NCI-H1417 treated with DMSO at 0.1 percent for 48 hours (cell line): ENCODE results near the gene APOL5.
"Not testable (repeated sequence)": the region's sequence is repeated elsewhere in the genome, so short reads cannot be mapped to it uniquely, and the experiment has no call there.

Experiments used
- DNase-seq: peaks from one replicate; lab custom pipeline; 2025; lab: John Stamatoyannopoulos, UW

Gene APOL5, protein sequence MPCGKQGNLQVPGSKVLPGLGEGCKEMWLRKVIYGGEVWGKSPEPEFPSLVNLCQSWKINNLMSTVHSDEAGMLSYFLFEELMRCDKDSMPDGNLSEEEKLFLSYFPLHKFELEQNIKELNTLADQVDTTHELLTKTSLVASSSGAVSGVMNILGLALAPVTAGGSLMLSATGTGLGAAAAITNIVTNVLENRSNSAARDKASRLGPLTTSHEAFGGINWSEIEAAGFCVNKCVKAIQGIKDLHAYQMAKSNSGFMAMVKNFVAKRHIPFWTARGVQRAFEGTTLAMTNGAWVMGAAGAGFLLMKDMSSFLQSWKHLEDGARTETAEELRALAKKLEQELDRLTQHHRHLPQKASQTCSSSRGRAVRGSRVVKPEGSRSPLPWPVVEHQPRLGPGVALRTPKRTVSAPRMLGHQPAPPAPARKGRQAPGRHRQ

DNA sequence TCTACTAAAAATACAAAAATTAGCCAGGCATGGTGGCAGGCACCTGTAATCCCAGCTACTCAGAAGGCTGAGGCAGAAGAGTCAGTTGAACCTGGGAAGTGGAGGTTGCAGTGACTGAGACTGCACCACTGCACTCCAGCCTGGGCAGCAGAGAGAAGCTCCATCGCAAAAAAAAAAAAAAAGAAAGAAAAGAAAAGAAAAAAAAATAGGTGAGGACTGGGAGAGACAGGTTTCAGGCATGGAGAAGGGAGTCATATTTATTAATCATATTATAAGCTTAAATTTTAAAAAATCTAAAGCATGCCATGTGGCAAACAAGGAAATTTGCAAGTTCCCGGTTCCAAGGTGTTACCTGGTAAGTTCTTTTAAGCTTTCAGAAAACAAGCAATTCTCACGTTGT is at the start of gene APOL5:
Gene APOL5 (plus strand): TSS at position 301 of the 400 bp plus-strand sequence. CDS start 0 bp downstream, at position 301.
- no peak for DNase-seq

DNA sequence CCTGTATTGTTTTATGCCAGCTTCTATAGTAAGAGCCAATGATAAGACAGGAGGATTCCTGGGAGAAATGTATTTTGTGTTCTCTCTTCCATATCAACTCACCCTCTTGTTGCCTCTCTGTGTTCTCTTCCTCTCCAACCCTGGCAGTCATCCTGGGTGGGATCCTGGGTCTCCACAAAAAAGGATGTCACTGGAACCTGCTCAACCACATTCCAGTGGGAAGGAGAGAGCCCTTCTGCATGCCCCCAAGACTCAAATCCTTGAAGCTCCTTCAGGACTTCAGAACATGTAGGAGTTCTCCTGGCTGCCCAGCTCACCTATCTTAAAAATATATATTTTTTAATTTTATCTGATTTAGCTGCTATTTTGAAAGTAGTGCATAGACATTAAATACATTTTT is 43.3 kb upstream of the APOL5 start:
- DNase-seq = no peak

DNA sequence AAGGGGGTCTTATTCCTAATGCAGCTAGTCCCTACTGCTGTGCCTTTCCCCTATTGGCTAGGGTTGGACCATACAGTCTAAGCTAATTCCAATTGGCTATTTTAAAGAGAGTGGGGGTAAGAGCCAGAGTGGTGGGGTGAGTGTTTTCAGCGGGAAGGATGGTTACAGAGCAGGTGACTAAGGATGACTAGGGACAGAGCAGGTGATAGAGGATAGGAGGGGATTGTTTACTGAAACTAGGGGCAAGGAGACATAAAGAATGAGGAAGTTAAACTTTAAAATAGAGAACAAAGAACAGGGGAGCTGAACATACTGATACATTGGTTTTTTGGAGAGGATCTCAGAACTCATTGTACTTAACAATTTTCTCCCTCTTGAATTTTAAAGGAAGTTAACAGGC is 41.6 kb upstream of the APOL5 start:
- not testable (repeated sequence) for DNase-seq

DNA sequence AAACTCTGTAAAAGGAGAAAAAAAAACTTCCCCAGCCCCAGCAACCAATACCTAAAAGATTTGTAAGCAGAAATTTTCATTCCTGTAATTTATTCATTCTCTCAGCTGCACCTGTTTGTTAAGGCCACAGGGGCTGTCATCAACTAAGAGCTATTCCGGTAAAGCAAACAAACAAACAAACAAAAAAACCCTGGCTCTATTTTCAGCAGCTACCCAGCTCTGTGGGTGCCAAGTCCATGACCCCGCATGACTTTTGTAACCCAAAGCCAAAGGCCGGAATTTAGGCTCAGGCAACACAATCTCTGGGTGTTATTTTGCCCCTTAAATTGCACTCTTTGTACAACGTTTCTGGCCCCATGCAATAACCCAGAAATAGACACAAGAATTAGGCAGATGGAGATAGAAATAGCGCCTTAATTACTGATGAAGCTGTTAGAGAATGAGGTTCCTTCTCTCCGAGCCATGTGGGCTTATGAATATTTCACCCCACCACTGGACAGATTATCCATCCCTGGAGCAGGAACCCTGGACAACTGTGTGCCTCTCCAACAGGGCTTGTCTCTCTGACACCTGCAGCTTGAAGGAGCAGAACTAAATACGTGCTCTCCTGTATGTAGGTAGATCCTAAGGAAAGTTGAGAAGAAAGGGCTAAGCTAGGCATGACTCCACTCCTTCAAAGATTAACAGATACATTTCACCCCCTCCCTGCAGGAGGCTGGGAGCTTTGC is 40.0 kb upstream of the APOL5 start:
- DNase-seq = no peak

DNA sequence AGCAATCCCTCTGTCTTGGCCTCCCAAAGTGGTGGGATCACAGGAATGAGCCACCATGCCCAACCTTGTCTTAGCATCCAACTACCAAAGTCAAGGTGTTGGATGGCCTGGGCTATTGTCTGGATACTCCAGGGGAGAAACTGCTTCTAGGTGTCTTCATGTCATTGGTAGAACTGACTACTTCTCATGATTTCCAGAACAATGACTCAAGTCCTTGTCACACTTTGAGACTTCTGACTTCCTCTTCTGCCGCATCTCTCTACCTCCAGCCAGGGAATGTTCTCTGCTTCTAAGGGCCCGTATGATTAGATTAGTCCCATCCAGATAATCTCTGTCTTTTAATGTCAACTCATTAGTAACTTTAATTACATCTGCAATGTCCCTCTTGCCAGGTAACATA is 38.8 kb upstream of the APOL5 start:
- DNase-seq = no peak

DNA sequence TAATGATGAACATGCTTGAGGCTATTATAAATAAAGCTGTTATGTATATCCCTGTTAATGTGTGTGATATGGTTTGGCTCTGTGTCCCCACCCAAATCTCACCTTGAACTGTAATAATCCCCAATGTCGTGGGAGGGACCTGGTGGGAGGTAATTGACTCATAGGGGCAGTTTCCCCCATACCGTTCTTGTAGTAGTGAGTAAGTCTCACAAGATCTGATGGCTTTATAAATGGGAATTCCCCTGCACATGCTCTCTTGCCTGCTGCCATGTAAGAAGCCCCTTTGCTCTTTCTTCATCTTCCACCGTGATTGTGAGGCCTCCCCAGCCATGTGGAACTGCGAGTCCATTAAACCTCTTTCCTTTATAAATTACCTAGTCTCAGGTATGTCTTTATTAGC is 38.2 kb upstream of the APOL5 start:
- DNase-seq = not testable (repeated sequence)

DNA sequence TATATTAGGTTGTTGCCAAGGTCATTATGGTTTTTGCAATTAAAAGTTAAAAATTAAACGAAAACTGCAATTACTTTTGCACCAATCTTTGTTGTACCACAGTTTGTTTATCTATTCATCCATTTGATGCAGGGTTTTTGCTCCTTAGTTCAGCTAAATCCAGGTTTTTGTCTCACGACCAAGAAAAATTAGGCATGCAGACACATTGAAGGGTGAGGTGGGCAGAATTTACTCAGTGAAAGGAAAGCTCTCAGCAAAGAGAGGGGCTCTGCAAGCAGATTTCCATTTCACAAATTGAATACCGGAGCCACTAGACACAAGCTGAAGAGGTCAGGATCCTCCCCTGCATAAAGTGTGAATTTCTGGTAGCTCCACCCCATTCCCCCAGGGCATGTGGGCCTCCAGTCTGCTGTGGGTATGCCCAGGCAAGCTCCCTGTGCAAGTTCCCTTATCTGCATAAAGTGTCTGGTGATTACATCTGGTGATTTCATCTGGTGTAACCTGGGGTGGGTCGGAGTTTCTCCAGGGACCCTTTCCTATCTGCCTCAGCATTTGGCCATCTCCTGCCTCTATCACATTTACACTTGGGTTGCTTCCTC is 36.1 kb upstream of the APOL5 start:
- no peak for DNase-seq

DNA sequence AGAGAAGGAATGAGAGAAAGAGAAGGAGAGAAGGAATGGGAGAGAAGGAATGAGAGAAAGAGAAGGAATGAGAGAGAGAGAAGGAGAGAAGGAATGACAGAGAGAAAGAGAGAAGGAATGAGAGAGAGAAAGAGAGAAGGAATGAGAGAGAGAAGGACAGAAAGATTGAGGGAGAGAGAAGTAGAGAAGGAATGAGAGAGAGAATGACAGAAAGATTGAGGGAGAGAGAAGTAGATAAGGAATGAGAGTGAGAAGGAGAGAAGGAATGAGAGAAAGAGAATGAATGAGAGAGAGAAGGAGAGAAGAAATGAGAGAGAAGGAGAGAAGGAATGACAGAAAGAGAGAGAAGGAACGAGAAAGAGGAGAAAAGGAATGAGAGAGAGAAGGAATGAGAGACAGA is 34.1 kb upstream of the APOL5 start:
- DNase-seq = no peak

DNA sequence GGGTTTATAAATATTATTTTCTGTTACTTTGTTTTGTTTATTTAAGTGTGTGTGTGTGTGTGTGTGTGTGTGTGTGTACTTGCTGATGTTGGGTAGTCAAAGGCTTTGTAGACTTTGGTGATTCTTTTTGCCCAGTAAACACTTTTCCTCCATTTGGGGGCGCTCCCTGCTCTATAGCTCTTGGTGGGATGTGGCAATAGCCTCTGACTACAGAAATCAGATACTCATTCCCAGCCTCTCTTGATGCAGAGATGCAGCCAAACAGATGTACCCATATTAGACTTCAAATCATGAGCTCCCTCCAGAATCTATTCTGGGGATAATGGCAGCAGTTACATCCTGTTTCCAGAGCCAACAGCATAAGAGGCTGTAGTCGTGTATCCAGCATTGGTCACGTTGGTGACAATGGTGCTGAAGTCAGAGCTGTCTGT is 33.4 kb upstream of the APOL5 start:
- no peak for DNase-seq

DNA sequence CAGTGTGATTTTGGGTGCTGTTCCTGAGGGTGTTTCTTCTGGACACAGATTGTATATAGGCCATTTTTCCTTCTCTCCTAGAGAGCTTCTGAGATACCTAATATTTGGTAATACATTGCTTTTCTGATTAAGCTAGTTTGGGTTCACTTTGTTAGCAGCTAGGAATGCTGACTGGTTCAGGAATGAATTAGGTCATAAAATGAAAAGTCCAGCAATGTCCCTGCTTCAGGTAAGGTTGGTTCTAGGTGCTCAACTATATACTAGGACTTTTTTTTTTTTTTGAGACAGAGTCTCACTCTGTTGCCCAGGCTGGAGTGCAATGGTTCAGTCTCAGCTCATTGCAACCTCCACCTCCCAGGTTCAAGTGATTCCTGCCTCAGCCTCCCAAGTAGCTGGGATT is 32.9 kb upstream of the APOL5 start:
- no peak for DNase-seq

DNA sequence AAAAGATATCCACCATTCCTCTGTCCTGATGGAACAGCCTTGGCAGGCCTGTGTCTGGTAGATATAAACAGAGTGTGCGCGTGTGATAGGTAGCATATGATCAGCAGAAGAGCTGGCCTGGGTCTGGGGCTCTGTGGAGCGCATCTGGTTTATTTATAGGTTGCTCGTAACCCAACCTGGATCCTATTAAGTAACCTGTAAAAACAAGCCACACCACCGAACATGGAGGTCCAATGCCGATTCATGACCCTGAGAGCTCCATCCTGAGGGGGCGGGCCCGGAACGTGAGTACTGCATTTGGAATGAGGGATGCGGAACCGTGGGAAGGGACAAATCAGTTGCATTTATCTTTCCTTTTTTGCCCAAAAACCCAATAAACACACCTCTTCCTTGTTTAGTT is 31.9 kb upstream of the APOL5 start:
- DNase-seq = no peak

DNA sequence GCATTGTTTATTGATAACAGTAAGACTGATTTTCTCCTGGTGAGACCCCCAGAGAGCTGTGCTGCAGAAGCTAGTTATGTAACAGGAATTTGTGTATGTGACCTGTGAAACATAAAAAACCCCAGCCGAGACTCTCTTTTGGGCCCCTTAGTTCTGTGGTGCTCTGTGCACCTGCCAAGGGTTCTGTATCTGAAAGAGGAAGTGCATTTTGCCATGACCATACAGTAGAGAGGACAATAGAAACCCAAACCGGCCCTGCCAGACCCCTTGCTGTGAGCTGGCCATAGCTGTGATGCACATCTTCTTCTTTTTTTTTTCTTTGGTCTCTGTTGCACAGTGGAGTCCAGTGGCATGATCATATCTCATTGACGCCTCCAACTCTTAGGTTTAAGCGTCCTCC is 31.4 kb upstream of the APOL5 start:
- no peak for DNase-seq

DNA sequence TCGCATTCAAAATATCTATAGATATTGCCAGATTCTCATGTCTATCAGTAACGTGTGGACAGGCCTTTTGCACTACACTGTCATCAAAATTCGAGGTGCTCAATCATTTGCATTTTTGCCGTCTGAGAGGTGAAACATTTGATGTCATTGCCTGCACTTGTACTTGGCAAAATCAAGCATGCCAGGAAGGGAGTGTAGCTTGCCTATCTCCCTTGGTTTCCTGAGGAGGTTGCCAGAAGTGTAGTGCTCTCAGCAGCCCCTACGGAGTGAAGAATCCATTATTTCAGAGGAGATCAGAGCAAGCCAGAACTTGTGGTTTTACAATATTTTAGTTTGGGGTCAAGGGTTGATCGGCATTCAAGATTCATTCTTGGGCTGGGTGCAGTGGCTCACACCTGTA is 30.2 kb upstream of the APOL5 start:
- DNase-seq = no peak

DNA sequence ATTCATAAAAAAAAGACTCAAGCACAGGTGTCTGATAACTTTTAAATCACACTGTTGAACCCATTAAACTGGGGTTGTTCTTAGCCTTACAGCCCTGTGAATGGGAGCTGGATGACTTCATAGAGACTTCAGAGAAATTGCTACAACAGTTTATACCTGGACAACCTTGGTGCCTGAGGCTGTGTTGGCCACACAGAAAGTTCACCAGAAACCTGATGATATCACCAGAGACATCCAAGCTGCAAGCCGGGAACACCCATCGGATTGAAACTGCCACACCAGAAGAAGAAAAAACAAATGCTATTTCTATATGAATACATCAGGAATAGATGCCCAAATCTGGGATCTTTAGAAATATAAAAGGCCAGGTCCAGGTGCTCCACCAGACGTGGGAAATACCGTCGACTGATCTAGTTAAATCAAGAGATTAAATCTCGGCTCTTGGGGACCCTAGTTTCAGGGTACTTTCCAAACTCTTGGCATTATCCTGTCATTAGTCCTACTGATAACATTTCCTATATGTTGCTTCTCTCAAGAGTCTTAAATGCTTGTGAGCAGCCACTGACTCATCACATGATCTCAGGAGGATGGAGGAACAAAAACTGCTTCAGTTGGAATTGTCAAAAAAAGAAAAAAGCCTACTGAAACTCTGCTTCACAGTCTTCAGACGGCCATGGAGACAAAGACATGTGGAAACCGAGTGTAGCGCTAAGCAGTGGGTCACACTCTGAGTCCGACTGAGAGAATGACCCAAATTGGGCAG is 28.6 kb upstream of the APOL5 start:
- DNase-seq = no peak

DNA sequence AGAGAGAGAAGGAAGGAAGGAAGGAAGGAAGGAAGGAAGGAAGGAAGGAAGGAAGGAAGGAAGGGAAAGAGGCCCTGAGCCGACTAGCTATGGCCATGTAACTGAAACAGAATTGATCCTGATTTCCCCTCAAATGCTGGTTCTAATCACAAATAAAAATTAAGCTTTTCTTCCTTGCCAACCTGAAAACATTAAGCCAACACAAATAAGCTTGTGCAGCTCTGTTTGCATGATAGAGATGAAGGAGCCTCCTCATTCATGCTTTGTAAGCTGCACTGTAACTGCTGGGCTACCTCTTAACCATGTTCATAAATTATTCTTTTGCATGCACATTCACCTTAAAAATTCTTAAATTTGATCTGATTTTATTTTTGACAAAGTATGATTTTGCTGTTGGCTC is 27.7 kb upstream of the APOL5 start:
- DNase-seq = no peak

DNA sequence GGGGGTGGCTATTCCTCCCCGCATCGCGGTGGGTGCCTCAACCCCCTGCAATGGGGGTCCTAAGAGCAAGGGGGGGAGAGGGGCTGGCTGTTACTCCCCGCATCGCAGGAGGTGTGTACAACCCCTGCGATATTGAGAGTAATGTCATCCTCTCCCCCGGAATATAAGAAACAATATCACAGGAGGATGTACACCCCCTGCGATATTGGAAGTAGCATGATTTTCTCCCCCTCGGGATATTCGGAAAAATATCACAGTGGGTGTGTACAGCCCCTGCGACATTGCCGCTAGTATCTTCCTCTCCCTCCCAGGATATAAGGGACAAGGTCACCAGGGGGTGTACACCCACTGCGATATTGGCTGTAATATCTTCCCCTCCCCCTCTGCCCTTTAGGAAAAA is 22.5 kb upstream of the APOL5 start:
- no peak for DNase-seq

DNA sequence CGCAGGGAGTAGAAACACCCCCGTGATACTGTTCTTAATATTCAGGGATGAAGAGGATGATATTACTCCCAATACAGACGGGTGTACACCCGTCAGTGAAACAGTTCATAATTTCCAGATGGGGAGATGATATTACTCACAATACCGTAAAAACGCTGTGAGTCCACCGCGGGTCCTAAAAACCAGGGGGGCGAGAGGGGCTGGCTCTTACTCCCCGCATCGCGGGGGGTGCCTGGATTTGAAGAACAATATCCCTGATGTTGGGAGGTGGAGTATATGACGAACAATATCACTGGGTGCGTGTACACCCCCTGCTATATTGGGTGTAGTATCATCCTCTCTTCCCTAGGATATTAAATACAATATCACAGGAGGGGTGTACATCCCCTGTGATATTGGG is 20.5 kb upstream of the APOL5 start:
- DNase-seq = no peak

DNA sequence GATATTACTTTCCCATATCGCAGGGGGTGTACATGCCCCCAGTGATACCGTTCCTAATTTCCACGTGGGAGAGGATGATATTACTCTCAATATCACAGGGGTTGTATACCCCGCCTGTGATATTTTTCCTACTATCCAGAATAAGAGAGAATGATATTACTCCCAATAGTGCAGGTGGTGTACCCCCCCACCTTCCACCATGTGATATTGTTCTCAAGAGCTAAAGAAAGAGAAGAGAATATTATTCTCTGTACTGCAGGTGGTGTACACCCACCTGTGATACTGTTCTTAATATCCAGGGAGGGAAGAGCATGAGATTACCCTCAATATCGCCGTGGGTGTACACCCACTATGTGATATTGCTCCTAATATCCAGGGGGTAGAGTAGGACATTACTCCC is 17.8 kb upstream of the APOL5 start:
- not testable (repeated sequence) for DNase-seq

DNA sequence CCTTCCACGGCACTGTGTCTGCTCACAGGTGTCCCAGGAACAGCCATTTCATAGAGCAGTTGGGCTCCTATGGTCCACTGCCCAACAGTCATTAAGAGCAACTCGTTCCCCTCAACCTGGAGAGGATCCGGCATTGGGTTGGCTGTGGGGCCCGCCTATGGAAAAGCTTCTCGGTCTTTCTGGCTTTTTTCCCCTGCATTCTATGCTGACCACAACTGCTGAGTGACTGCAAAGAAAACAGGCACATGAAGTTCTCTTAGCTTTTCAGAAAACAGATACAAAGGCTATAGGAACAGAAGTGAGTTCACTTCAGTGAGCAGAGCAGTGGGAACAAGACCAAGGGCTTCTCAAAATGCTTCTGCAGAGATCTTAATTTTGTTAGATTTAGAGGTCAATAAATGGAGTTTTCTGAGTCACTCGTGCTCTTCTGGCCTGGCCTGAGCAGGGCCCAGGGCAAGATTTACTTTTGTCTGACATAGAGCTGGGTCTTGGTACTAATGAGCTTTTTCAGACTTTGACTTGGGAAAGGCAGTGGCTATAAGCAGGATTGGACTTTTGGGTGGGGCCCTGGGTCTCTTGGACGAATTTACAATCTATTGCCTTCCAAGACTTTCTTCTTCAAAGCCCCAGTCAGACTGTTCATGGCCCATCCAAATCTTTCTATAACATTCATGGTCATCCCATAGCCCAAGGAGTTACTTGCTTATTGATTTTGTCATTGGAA is 13.6 kb upstream of the APOL5 start:
- no peak for DNase-seq

DNA sequence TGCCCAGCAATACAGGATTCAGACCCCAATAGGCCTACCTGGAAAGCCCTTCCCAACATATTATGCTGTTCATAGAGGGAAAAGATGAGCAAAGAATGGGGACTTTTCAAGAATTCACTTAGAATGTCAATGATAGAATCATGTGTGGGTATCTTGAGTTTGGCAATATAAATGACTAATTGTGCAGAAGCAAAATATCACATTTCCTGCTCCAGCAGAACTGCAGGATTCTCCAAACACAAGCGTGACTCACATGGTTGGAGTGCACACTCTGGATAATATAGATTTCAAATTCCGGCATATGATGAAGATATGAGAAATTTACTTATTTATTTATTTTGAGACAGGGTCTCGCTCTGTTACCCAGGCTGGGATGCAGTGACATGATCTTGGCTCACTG is 12.5 kb upstream of the APOL5 start:
- DNase-seq = no peak

DNA sequence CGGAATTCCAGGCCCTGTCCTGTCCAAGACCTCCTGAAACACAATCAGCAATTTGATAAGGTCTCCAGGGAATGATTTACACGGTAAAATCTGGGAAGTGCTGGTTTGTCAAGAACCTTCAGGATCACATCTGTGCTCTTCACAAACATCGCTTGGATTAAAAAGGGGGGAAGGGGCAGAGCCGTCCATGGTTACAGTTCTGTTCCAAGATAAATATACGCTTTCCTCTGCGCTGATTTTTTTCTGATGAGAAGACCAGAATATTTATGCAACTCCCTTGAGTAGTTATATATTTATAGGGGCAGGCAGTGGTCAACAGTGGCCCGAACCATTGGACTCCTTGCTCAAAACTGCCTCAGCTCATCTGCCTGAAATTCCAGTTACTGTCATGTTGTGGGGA is 9.2 kb upstream of the APOL5 start:
- no peak for DNase-seq

DNA sequence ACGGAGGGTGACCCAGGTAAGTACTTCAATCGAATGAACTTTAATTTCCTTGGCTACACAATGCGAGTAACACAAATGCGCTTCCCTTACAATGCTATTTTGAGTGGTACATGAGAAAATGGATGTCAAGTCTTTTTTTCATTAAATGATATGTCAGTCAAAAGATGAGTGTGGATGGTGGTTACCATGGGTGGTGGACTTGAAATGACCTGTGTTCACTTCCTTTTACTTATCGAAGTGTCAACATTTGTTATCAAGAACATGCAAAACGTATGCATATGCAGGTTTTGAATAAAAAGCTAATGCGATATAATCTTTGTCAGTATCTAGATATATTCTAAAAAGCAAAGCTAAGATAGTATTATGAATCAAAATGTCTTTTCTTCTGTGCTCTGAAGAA is 8.8 kb upstream of the APOL5 start:
- DNase-seq = no peak
